GM12878 (cell line): ENCODE measurements around the gene TLDC2. TPM values are rescaled to one million over a fixed set of nuclear protein-coding genes. Genes with fewer than 3 reads are reported as not detected.

ENCODE experiments used
- ATAC-seq: fragments of 200-7000 bp; cut with Tn5 transposase; 3 replicates; pipeline ENCODE4 v1.9.1; 2020; ENCODE audit warnings: mild to moderate bottlenecking, moderate library complexity
- BruUV-seq: library from RNA; stranded (reverse); fragments of 400-500 nt; replicated peaks from 2 replicates; lab custom pipeline; 2021; lab: Mats Ljungman, UMichigan
- CTCF ChIA-PET: fragments of 300-600 bp; sonication (Branson Sonifier 250); formaldehyde crosslinking; extraction: SDS; loops from one replicate; lab custom pipeline; 2021; ENCODE audit warnings: inconsistent platforms; lab: Yijun Ruan, JAX
- POLR2A ChIA-PET: fragments of 350-600 bp; formaldehyde crosslinking; extraction: SDS; loops from one replicate; lab custom pipeline; 2021; ENCODE audit warnings: inconsistent platforms; lab: Charles Lee
- RAD21 ChIA-PET: fragments of 300-600 bp; sonication (Branson Sonifier 250); formaldehyde crosslinking; loops from one replicate; lab custom pipeline; 2023; ENCODE audit warnings: antibody characterized with exemption; ENCODE audit not compliant: unreplicated experiment; lab: Charles Lee
- SMC1A ChIA-PET: fragments of 300-600 bp; sonication (Branson Sonifier 250); formaldehyde crosslinking; loops from one replicate; lab custom pipeline; 2023; ENCODE audit not compliant: unreplicated experiment, uncharacterized antibody; lab: Charles Lee
- DNase-seq: peaks from one replicate; pipeline ENCODE4 v3.0.0-alpha.2; 2011; ENCODE audit warnings: low read depth, low spot score
- FAIRE-seq: peaks from 3 replicates; lab custom pipeline; 2011; peaks lifted over from hg19 to GRCh38; lab: Jason Lieb, UNC
- H2AFZ ChIP-seq: 2 replicates; pipeline ENCODE4 v1.6.0; 2011; ENCODE audit warnings: low read depth, low read length, control low read depth; ENCODE audit not compliant: control insufficient read depth
- H3K27ac ChIP-seq: 2 replicates; pipeline ENCODE4 v1.5.1; 2011; ENCODE audit warnings: control low read depth; ENCODE audit not compliant: control insufficient read depth, insufficient read depth
- H3K27me3 ChIP-seq, 2 experiments: replicated peaks in 1 of 2; 2 replicates each; pipeline versions ENCODE4 v1.6.0 to v1.6.1; 2011; ENCODE audit warnings: low read length in 1 of 2; ENCODE audit not compliant: control insufficient read depth in 2 of 2, insufficient read depth in 2 of 2
- H3K36me3 ChIP-seq, 2 experiments: 2 replicates each; pipeline ENCODE4 v1.5.1; 2011; ENCODE audit warnings: low read length in 1 of 2; ENCODE audit not compliant: control insufficient read depth in 2 of 2, insufficient read depth in 2 of 2
- H3K4me1 ChIP-seq: 2 replicates; pipeline ENCODE4 v1.6.1; 2011; ENCODE audit warnings: mild to moderate bottlenecking, low read length, moderate library complexity, mixed read lengths; ENCODE audit not compliant: control insufficient read depth, insufficient read depth
- H3K4me2 ChIP-seq: 2 replicates; pipeline ENCODE4 v1.6.0; 2011; ENCODE audit warnings: control low read depth; ENCODE audit not compliant: control insufficient read depth, insufficient read depth
- H3K4me3 ChIP-seq: fragments of 200-600 bp; sonication (generic); 2 replicates; pipeline ENCODE4 v1.5.1; 2016
- H3K79me2 ChIP-seq: 2 replicates; pipeline ENCODE4 v1.6.0; 2011; ENCODE audit warnings: low read length; ENCODE audit not compliant: control insufficient read depth, insufficient read depth
- H3K9ac ChIP-seq: 2 replicates; pipeline ENCODE4 v1.8.0; 2011; ENCODE audit warnings: low read length, control low read depth, mixed read lengths; ENCODE audit not compliant: control insufficient read depth, insufficient read depth
- H3K9me3 ChIP-seq: replicated peaks from 3 replicates; pipeline ENCODE4 v1.5.1; 2011; ENCODE audit warnings: mild to moderate bottlenecking, low read length; ENCODE audit not compliant: control insufficient read depth, insufficient read depth
- H4K20me1 ChIP-seq: 2 replicates; pipeline ENCODE4 v1.6.0; 2011; ENCODE audit not compliant: control insufficient read depth, insufficient read depth
- ATF3 ChIP-seq: IDR thresholded peaks from 2 replicates; pipeline ENCODE4 v1.6.1; 2011; ENCODE audit warnings: low read depth, mild to moderate bottlenecking, low read length, moderate library complexity, borderline replicate concordance; ENCODE audit errors: extremely low read depth
- BACH1 ChIP-seq: fragments of 450-650 bp; IDR thresholded peaks from 2 replicates; pipeline ENCODE4 v1.6.1; 2017; ENCODE audit warnings: mild to moderate bottlenecking, borderline replicate concordance
- CREB1 ChIP-seq: IDR thresholded peaks from 2 replicates; pipeline ENCODE4 v1.6.1; 2012; ENCODE audit warnings: low read depth, mild to moderate bottlenecking, inconsistent platforms
- HCFC1 ChIP-seq: fragments of 150-350 bp; IDR thresholded peaks from 2 replicates; pipeline ENCODE4 v1.6.1; 2014; ENCODE audit warnings: low read length
- SMAD1 ChIP-seq: fragments of 450-650 bp; IDR thresholded peaks from 2 replicates; pipeline ENCODE4 v1.6.1; 2018; ENCODE audit warnings: mild to moderate bottlenecking, low read depth; ENCODE audit not compliant: partially characterized antibody
- WGBS: methylation state at CpG from one replicate; pipeline ENCODE4 v1.1.6; 2016; ENCODE audit warnings: low lambda C conversion rate; ENCODE audit not compliant: insufficient replicate concordance, insufficient coverage; ENCODE audit errors: missing lambda C conversion rate; 5-methylcytosine and 5-hydroxymethylcytosine counted together
- in situ Hi-C: fragments of 300-500 bp; cut with MboI; formaldehyde crosslinking; loops from 9 replicates; pipeline ENCODE4 v1.14.3; 2018; ENCODE audit warnings: mixed read lengths
- intact Hi-C: fragments of 100-400 bp; cut with micrococcal nuclease; formaldehyde crosslinking; loops from one replicate; pipeline ENCODE4 v1.14.2; 2022; ENCODE audit not compliant: unreplicated experiment
- polyA plus RNA-seq, 11 experiments: library from polyadenylated mRNA; depleted of rRNA in 4 of 11; unstranded in 6 of 11; stranded (reverse) in 5 of 11; fragments of >200 nt; fragmentation: Nextera tagmentation in 4 of 11; fragmentation: Illumina TruSeq in 1 of 11; extraction: Ambion mirVana in 4 of 11; extraction: Trizol in 1 of 11; gene quantifications; 1 replicate in 1 of 11; 2 replicates in 10 of 11; pipeline versions ENCODE4 v1.2.1 to v1.2.3, GENCODE V29; 2011 to 2016; ENCODE audit warnings: inconsistent platforms in 2 of 11, missing spikeins in 2 of 11, low read depth in 1 of 11
- total RNA-seq, 4 experiments: library from RNA; depleted of rRNA in 3 of 4; stranded (reverse); fragments of >200 nt in 3 of 4; fragmentation: Illumina TruSeq in 1 of 4; extraction: Trizol in 1 of 4; gene quantifications; 2 replicates each; pipeline versions ENCODE4 v1.2.1 to v1.2.3, GENCODE V29; 2013 to 2021

TLDC2 gene
- total and polyA plus RNA-seq, 10 of the 15 experiments (the other 5 are each of a cell fraction or from before 2014, with no cell fraction given): 0.05 to 0.41 (median 0.21) TPM

GRCh38 chr20:36859282-36859555 lies 16.7 kb upstream of the TLDC2 start:
- Histone ChIP-seq H3K27me3 (no peaks in the 10 kb centered on the region), H2AFZ (no peak overlapping the region), H3K9ac (no peak overlapping the region), H3K36me3 (no peaks in the 10 kb centered on the region; a peak in 1 of 4 replicates), H3K9me3 (no peaks in the 10 kb centered on the region), H3K79me2 (peaks cover 16% of the 10 kb centered on the region), H3K4me3 (no peak overlapping the region), H3K4me1 (peaks cover 13% of the 10 kb centered on the region), H4K20me1 (0 out of 2 replicates have a peak, but pooled peaks cover 3% of the 10 kb centered on the region), H3K4me2 (no peak overlapping the region), H3K27ac (no peak overlapping the region)
- in situ Hi-C loops (no loop called here), intact Hi-C loops (no loop called here)
- ChIA-PET POLR2A (interaction anchor here (1.6 to 12.4 kb wide), 3 partner anchors 12 to 23 kb away, joined by 4 to 114 read pairs (median 72); no protein-coding TSS in a partner anchor), CTCF (interaction anchor here (1.0 to 25.3 kb wide), 5 partner anchors 10 to 104 kb away, joined by 3 to 349 read pairs (median 4); no protein-coding TSS in a partner anchor), RAD21 (interaction anchor here (0.6 to 9.7 kb wide), 4 partner anchors 13 to 52 kb away, joined by 3 to 215 read pairs (median 17); no protein-coding TSS in a partner anchor), SMC1A (interaction anchor here (1.2 to 13.5 kb wide), 3 partner anchors 12 to 67 kb away, joined by 3 to 105 read pairs (median 51); no protein-coding TSS in a partner anchor)
- no TSS peak for BruUV-seq
- ATAC-seq (no peak), FAIRE-seq (no peak), DNase-seq (no peak)
- TF ChIP-seq BACH1 (no peak), HCFC1 (no peak), ATF3 (no peak), CREB1 (no peak), SMAD1 (no peak)
- WGBS: over 99% methylated on average over 4 of the region's 4 CpGs
